Neuron (in vitro differentiated cells): ENCODE results near the gene GUCY1B1.

Source experiments
- H2AFZ ChIP-seq: one replicate; pipeline ENCODE4 v1.6.1; 2013; ENCODE audit warnings: low read depth, mild to moderate bottlenecking, inconsistent platforms, low read length, moderate library complexity
- H3K27me3 ChIP-seq: one replicate; pipeline ENCODE4 v1.6.1; 2013; ENCODE audit warnings: low read length; ENCODE audit not compliant: insufficient read depth
- H3K36me3 ChIP-seq: one replicate; pipeline ENCODE4 v1.6.1; 2013; ENCODE audit warnings: low read length; ENCODE audit not compliant: insufficient read depth
- H3K4me1 ChIP-seq: one replicate; pipeline ENCODE4 v1.6.1; 2013; ENCODE audit warnings: low read length; ENCODE audit not compliant: insufficient read depth
- H3K4me3 ChIP-seq: 2 replicates; pipeline ENCODE4 v1.5.1; 2013; ENCODE audit warnings: mild to moderate bottlenecking, low read length, moderate library complexity
- H3K9me3 ChIP-seq: one replicate; pipeline ENCODE4 v1.6.1; 2013; ENCODE audit warnings: low read length

The GUCY1B1 gene

DNA sequence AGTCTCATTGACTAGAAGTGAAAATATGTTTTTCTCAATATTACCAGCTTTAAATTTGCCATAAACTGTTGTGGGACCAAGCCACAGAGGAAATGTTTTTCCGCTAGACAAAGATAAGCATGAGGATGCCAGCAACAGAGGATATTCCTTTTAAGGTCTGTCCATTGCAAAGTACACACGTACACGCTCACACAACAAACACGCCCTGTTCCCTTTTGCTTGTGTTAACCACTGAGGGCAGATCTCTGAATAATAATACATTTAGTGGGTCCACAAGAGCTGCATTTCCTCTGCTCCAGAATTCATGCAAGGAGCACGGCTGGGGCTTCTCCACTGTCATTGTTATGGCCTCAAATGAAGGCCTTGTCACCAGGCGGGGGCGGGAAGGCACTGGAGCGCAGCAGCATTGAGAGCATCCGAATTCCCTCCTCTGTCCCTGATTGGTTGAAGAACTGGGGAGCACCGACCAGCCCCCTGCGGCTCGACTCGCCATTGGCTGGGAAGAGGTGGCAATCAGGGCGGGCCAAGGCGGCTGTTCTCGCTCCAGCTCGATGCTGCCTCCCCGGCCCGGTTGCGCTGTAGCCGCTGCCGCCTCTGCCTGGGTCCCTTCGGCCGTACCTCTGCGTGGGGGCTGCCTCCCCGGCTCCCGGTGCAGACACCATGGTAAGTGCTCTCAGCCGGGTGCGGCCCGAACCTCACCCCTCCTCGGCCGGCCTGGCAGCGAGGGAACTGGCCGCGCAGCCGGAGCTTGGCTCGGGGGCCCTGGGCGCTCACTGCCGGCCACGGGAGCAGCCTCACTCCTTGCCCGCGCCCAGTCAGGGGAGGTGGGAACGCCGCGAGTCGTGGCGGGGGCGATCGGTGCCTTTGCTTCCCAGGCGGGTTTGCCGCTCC is at the start of gene GUCY1B1:
GUCY1B1 (plus strand) TSS at position 541 of the 891 bp plus-strand sequence; CDS start at position 661, 120 bp downstream.
- Histone ChIP-seq H3K27me3 (no peaks in the 10 kb centered on the region), H2AFZ (peak within 1 kb of the TSS; percentile 83), H3K4me1 (peaks cover 4% of the 10 kb centered on the region), H3K4me3 (peak within 1 kb of the TSS; percentile 51), H3K9me3 (no peaks in the 10 kb centered on the region), H3K36me3 (no peaks in the 10 kb centered on the region)

DNA sequence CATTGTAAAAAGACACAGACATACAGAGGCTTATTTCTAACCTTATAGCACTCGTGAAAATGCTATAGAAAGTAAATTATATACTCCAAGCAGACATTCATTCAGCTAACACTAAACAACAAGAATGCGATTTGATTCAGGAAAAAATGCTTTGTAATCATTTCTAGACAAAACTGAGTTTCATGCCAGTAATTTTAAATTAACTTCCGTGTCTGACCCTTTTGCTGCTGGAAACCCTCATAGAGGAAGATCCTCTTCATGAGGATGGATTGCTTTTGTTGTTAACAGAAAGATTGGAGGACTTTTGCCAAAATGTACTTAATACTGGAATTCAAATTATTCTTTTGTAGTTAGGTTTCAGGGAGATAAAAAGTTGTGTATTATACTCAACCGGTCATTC is 48.9 kb upstream of the GUCY1B1 start:
- Histone ChIP-seq H2AFZ (no peak overlapping the region), H3K4me3 (no peak overlapping the region), H3K36me3 (no peaks in the 10 kb centered on the region), H3K27me3 (no peaks in the 10 kb centered on the region), H3K9me3 (no peaks in the 10 kb centered on the region), H3K4me1 (peaks cover 4% of the 10 kb centered on the region)

DNA sequence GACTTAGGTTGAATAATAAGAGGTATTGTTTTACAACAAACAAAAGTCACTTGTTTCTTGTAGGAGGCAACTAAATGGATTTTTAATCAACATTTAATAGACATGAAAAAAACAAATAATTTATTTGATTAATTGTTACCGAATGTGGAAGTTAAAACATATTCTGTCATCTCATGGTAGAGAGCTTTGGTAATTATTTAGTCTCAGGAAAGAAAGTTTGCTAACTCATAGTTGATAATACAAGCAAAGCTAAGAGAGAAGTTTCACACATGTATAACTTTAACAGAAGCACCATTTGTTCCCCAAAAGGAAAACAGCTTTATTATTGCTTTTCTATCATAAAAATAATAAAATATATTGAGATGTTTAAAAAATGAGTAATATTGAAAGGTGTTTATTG is 47.3 kb upstream of the GUCY1B1 start:
- no peak overlapping the region for H2AFZ ChIP-seq
- no peaks in the 10 kb centered on the region for H3K27me3 ChIP-seq

DNA sequence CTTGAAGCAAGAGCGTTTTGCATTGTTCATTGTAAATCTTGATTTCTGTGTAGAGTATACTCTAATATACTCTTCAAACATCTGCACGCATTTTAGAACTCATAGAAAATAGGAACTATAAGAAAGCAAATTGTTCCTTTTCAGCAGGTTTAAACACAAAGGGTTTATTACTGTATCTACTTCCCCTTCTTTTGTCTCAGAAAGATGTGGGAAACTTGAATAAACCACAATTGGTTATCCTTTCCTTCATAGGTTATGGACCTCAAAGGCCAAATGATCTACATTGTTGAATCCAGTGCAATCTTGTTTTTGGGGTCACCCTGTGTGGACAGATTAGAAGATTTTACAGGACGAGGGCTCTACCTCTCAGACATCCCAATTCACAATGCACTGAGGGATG is 46.0 kb upstream of the GUCY1B1 start:
- Histone ChIP-seq H3K4me3 (no peak overlapping the region), H3K4me1 (no peaks in the 10 kb centered on the region), H3K36me3 (no peaks in the 10 kb centered on the region), H2AFZ (no peak overlapping the region), H3K27me3 (no peaks in the 10 kb centered on the region), H3K9me3 (no peaks in the 10 kb centered on the region)

More for the DNA sequence above, 47.3 kb upstream of the GUCY1B1 start:
- H3K36me3 ChIP-seq, result no peaks in the 10 kb centered on the region
- no peaks in the 10 kb centered on the region for H3K4me1 ChIP-seq
- H3K9me3 ChIP-seq, result no peaks in the 10 kb centered on the region
- H3K4me3 ChIP-seq, result no peak overlapping the region

DNA sequence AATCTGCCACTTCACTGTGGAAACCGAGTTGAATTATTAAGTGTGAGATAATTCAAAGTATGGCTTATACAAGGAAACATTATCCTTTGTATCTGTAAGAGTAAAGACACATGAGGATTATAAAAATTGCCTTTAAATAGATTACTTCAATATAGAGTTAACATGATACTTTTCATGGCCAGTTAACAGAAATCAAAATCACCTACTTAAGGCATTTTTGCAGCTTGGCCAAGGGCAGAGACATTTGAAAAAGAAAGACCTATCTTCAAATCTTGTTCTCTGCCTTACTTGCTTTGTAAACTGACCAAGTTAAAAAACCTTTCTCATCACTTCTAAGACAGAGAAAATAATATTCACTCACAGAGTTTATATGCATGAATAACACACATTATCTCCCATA is 44.9 kb upstream of the GUCY1B1 start:
- H3K4me3 ChIP-seq, result no peak overlapping the region
- no peaks in the 10 kb centered on the region for H3K27me3 ChIP-seq
- H3K4me1 ChIP-seq, result no peaks in the 10 kb centered on the region
- H2AFZ ChIP-seq, result no peak overlapping the region
- no peaks in the 10 kb centered on the region for H3K36me3 ChIP-seq
- H3K9me3 ChIP-seq, result no peaks in the 10 kb centered on the region

GRCh38 chr4:155722336-155722735 is 36.5 kb upstream of the GUCY1B1 start:
- H2AFZ ChIP-seq, result no peak overlapping the region
- H3K9me3 ChIP-seq, result no peaks in the 10 kb centered on the region
- H3K36me3 ChIP-seq, result no peaks in the 10 kb centered on the region
- H3K27me3 ChIP-seq, result no peaks in the 10 kb centered on the region
- no peak overlapping the region for H3K4me3 ChIP-seq
- H3K4me1 ChIP-seq, result no peaks in the 10 kb centered on the region

GRCh38 chr4:155722816-155723499 is 35.9 kb upstream of the GUCY1B1 start:
- Histone ChIP-seq H3K36me3 (no peaks in the 10 kb centered on the region), H3K9me3 (no peaks in the 10 kb centered on the region), H3K4me3 (no peak overlapping the region), H3K27me3 (no peaks in the 10 kb centered on the region), H3K4me1 (no peaks in the 10 kb centered on the region), H2AFZ (no peak overlapping the region)

DNA sequence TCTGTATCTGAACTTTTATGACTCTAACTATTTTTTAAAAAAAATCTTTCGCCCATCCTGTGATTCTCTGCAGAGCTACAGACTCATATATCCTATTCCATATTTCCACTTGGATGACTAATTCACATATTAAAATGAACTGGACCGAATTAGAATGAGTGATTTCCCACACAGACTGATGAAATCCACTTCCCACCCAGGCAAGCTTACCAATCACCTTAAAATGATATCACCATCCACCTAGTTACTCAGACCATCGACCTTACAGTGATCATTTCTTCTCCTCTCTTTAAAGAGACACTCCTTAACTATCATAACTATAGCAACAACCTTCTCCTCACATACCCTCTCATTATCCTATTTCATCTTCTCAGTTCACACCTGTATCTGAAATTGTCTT is 34.1 kb upstream of the GUCY1B1 start:
- no peak overlapping the region for H3K4me3 ChIP-seq
- H3K27me3 ChIP-seq, result no peaks in the 10 kb centered on the region
- H3K36me3 ChIP-seq, result no peaks in the 10 kb centered on the region
- no peaks in the 10 kb centered on the region for H3K4me1 ChIP-seq
- no peak overlapping the region for H2AFZ ChIP-seq
- no peaks in the 10 kb centered on the region for H3K9me3 ChIP-seq

DNA sequence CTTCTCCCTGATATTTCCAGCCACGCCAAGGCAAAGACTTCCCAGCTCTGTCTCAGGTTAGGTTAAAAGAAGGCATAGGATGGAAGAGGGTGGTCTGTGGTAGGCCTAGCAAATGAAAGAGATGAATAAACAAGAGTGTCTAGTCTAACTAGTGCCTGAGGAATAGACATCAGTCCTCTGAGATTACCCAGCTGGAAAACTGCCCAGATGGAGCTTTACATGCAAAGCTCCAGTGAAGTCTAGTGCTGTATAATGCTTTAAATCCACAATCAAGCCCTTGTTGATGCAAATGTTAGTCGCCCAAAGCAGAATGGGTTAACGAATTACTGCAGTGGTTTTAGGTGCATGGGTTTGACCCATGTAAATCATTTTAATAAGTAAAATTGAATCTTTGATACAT is 24.8 kb upstream of the GUCY1B1 start:
- Histone ChIP-seq H3K4me1 (no peaks in the 10 kb centered on the region), H3K36me3 (no peaks in the 10 kb centered on the region), H3K27me3 (no peaks in the 10 kb centered on the region), H2AFZ (no peak overlapping the region), H3K4me3 (no peak overlapping the region), H3K9me3 (no peaks in the 10 kb centered on the region)

GRCh38 chr4:155734951-155735350 is 23.9 kb upstream of the GUCY1B1 start:
- H3K9me3 ChIP-seq, result no peaks in the 10 kb centered on the region

GRCh38 chr4:155735496-155735895 is 23.3 kb upstream of the GUCY1B1 start:
- Histone ChIP-seq H3K36me3 (no peaks in the 10 kb centered on the region), H3K27me3 (no peaks in the 10 kb centered on the region), H3K9me3 (no peaks in the 10 kb centered on the region), H3K4me1 (no peaks in the 10 kb centered on the region), H3K4me3 (no peak overlapping the region), H2AFZ (no peak overlapping the region)

More at GRCh38 chr4:155734951-155735350, 23.9 kb upstream of the GUCY1B1 start:
- Histone ChIP-seq H3K4me1 (no peaks in the 10 kb centered on the region), H2AFZ (no peak overlapping the region), H3K4me3 (no peak overlapping the region), H3K36me3 (no peaks in the 10 kb centered on the region), H3K27me3 (no peaks in the 10 kb centered on the region)

DNA sequence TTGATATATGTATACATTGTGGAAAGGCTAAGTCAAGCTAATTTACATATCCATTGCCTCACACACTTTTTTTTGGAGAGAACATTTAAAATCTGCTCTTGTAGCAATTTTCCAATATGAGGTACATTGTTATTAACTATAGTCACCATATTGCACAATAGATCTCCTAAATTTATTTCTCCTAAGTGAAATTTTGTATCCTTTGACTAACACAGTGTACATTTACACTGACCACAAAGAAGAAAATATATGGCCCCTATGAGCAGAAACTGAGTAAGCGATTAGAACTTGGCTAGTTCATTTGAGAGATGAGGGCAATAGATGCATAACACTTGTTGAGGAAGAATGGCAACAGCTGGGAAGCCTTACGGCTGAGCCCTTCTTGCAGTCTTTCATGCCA is 20.3 kb upstream of the GUCY1B1 start:
- no peaks in the 10 kb centered on the region for H3K4me1 ChIP-seq
- H3K9me3 ChIP-seq, result no peaks in the 10 kb centered on the region
- H3K36me3 ChIP-seq, result no peaks in the 10 kb centered on the region
- H3K4me3 ChIP-seq, result no peak overlapping the region
- no peaks in the 10 kb centered on the region for H3K27me3 ChIP-seq
- H2AFZ ChIP-seq, result no peak overlapping the region

DNA sequence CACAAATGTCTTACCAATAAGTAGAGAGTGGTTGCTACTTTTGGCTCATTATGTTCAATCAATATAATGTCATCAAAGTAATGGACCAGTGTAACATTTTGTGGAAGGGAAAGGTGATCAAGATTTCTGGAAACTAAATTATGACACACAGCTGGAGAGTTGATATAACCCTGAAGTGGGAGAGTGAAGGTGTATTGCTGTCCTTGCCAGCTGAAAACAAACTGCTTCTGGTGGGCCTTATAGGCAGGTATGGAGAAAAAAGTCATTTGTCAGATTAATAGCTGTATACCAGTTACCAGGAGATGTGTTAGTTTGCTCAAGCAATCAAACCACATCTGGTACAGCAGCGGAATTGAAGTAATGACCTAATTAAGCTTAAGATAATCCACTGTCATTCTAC is 17.3 kb upstream of the GUCY1B1 start:
- H3K4me1 ChIP-seq, result no peaks in the 10 kb centered on the region
- H3K36me3 ChIP-seq, result no peaks in the 10 kb centered on the region
- H3K9me3 ChIP-seq, result no peaks in the 10 kb centered on the region
- H3K27me3 ChIP-seq, result no peaks in the 10 kb centered on the region
- H3K4me3 ChIP-seq, result no peak overlapping the region
- no peak overlapping the region for H2AFZ ChIP-seq
